Psoas muscle (tissue), 8 donors: ENCODE measurements around the gene SNRPD3. TPM values are rescaled to one million over a fixed set of nuclear protein-coding genes. Genes with fewer than 3 reads are reported as not detected.
A peak's percentile ranks its signal among the peaks of the same experiment; 100 is the strongest.

Experiments used
- ATAC-seq, 4 donors: fragments of 200-7000 bp; cut with Tn5 transposase; one replicate each; pipeline ENCODE4 v1.9.1; 2020; ENCODE audit warnings: moderate library complexity in 3 of 4, mild to moderate bottlenecking in 2 of 4
- DNase-seq, 2 donors: peaks; one replicate each; pipeline ENCODE4 v3.0.0-alpha.2; 2020
- H3K27ac ChIP-seq: fragments of 200-600 bp; one replicate; pipeline ENCODE4 v1.8.0; 2022
- H3K27me3 ChIP-seq, 3 donors: fragments of 200-600 bp in 1 of 3; one replicate each; pipeline versions ENCODE4 v1.6.1 to v1.8.0; 2013 to 2022; ENCODE audit warnings: low read length in 2 of 3, mild to moderate bottlenecking in 2 of 3, moderate library complexity in 1 of 3; ENCODE audit not compliant: insufficient read depth in 3 of 3
- H3K36me3 ChIP-seq, 2 donors: fragments of 200-600 bp in 1 of 2; one replicate each; pipeline versions ENCODE4 v1.6.1 to v1.8.0; 2013 to 2022; ENCODE audit warnings: low read depth in 1 of 2, mild to moderate bottlenecking in 1 of 2, moderate library complexity in 1 of 2; ENCODE audit not compliant: insufficient read depth in 1 of 2
- H3K4me1 ChIP-seq: fragments of 200-600 bp; one replicate; pipeline ENCODE4 v1.8.0; 2022
- H3K4me3 ChIP-seq: fragments of 200-600 bp; one replicate; pipeline ENCODE4 v1.8.0; 2022; ENCODE audit warnings: mild to moderate bottlenecking
- H3K9me3 ChIP-seq: fragments of 200-600 bp; one replicate; pipeline ENCODE4 v1.8.0; 2022
- WGBS, 3 donors: extraction: QIAGEN DNeasy Blood & Tissue Kit; methylation state at CpG; one replicate each; pipeline versions ENCODE4 v1.1.6 to v1.1.7; 2013; 5-methylcytosine and 5-hydroxymethylcytosine counted together
- intact Hi-C, 2 donors: fragments of 100-400 bp; cut with DNase I; formaldehyde crosslinking; loops; one replicate each; pipeline versions ENCODE4 v1.11.0 to v1.14.2; 2022
- polyA plus RNA-seq, 3 donors: library from polyadenylated mRNA; stranded (reverse); fragments of 200-250 nt; gene quantifications; one replicate each; pipeline ENCODE4 v1.2.3, GENCODE V29; 2013
- total RNA-seq, 4 donors: library from RNA; stranded (reverse); fragmentation: NEBNext Ultra II Directional in 2 of 4; extraction: Animal tissue kit (Norgen Biotek cat#: 25700) in 2 of 4; gene quantifications; one replicate each; pipeline versions ENCODE4 v1.2.1 to v1.2.4, GENCODE V29; 2021 to 2023
- TF ChIP-seq, protein P1 (sequence below): fragments of 200-600 bp; IDR thresholded peaks from one replicate; pipeline ENCODE4 v1.8.0; 2022; ENCODE audit warnings: antibody characterized with exemption
- donor health status: healthy with polysubstance abuse.
- donor health status: DM: no; HTN: no; CAD: no; lungs with moderate emphysema.
- donor health status: Bipolar disorder and iron deficiency.
- donor health status: healthy.
- donor health status: DM: yes; HTN: yes; CAD: no.
- donor health status: DM: no; HTN: no; CAD: no.
- donor health status: DM: no; HTN: no; CAD: no.
- donor health status: DM: yes; HTN: yes; CAD: no.

SNRPD3 gene
- total and polyA plus RNA-seq, 7 donors: 68.8 to 129 (median 82.7) TPM

DNA sequence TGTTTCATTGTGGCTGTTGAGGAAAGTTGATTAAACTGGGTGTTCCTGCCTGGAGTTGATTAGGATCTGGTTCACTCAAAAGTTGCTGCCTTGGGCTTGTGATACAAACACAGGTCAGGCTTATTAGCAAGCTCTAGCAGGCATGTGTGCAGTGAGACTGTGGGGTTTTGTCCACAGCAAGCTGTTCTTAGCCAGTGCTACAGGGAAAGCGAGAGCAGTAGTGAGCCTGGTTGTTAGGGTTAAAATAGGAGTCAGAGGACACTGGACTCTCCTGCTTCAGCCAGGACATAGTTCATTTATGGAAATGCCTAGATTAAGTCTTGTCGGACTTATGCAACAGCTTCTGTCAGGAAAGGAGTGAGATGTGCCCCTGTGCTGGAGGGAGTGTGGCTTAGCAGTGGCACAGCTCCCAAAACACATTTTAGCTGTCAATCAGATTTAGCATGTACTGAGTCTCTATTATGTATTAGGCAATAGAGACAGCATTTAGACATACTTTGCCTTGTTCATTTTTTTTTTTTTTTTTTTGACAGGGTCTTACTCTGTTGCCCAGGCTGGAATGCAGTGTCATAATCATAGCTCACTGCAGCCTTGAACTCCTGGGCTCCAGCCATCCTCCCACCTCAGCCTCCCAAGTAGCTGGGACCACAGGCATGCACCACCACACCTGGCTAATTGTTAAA, 8.7 kb downstream of the SNRPD3 start:
- no peak for DNase-seq
- 20 to 30% (median 22%) methylated on average over 2 of the region's 2 CpGs for WGBS, 3 donors
- intact Hi-C loops: no loop called here
- TF ChIP-seq, protein P1, sequence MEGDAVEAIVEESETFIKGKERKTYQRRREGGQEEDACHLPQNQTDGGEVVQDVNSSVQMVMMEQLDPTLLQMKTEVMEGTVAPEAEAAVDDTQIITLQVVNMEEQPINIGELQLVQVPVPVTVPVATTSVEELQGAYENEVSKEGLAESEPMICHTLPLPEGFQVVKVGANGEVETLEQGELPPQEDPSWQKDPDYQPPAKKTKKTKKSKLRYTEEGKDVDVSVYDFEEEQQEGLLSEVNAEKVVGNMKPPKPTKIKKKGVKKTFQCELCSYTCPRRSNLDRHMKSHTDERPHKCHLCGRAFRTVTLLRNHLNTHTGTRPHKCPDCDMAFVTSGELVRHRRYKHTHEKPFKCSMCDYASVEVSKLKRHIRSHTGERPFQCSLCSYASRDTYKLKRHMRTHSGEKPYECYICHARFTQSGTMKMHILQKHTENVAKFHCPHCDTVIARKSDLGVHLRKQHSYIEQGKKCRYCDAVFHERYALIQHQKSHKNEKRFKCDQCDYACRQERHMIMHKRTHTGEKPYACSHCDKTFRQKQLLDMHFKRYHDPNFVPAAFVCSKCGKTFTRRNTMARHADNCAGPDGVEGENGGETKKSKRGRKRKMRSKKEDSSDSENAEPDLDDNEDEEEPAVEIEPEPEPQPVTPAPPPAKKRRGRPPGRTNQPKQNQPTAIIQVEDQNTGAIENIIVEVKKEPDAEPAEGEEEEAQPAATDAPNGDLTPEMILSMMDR: no peak
- H3K27ac ChIP-seq: peak overlapping the region; percentile 78
- peak overlapping the region; percentile 12 for H3K4me3 ChIP-seq
- H3K27me3 ChIP-seq: no peaks in the 10 kb centered on the region
- no peaks in the 10 kb centered on the region for H3K9me3 ChIP-seq
- peaks cover 47% of the 10 kb centered on the region for H3K4me1 ChIP-seq
- peaks cover 5 to 41% of the 10 kb centered on the region in 2 donors for H3K36me3 ChIP-seq
- peak; percentile 92 to 95 (median 93) for ATAC-seq

DNA sequence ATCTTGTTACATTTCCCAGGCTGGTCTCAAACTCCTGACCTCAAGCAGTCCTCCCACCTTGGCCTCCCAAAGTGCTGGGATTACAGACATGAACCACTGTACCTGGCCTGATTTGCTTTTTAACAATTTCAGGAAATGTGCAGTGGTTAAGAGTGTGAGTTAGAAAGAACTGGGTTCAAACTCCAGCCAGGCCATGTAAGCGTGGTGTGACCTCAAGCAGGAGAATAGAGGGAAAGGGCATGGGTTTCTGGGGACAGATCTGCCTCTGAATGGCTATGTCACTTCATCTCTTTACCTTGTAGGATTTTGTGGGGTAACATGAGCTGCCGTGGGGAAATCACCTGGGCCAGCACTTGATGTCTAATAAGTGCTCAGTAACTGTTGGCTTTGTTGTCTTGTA, 9.3 kb downstream of the SNRPD3 start:
- intact Hi-C loops: no loop called here
- Histone ChIP-seq H3K27me3 (no peaks in the 10 kb centered on the region), H3K4me1 (peaks cover 44% of the 10 kb centered on the region), H3K36me3 (peaks cover 5 to 43% of the 10 kb centered on the region in 2 donors), H3K27ac (peak overlapping the region; percentile 78), H3K9me3 (no peaks in the 10 kb centered on the region), H3K4me3 (no peak overlapping the region)
- WGBS, 3 donors: 75 to 86% (median 76%) methylated on average over 2 of the region's 2 CpGs
- no peak for DNase-seq
- peak in 1 of 4 donors; percentile 1 for ATAC-seq
- TF ChIP-seq, protein P1: no peak

DNA sequence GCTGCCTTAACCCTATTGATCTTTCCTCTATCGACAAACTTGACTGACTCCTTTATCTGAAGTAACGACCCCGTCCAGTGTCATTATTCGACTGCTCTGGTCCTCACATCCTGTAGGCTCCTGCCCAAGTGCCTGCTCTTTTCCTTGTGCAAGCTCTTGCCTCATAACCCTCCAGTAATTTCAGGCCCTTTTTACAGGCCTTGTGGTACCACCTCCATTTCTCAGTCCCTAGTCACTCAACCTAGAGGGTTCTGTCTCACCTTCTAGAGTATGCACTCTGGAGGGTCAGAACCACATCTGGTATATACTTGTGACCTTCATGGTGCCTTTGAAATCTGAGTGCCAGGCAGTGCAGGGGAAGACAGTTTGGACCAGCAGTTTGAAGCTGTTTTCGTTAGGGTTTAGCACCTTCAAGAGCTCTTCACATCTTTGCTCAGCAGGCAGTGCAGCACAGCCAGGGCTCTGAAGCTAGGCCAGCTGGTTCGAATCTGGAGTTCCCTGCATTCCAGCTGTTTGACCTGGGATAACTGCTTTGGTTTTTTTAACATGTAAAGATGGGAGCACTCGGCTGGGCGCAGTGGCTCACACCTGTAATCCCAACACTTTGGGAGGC, 11.2 kb downstream of the SNRPD3 start:
- Histone ChIP-seq H3K4me1 (peaks cover 36% of the 10 kb centered on the region), H3K27me3 (no peaks in the 10 kb centered on the region), H3K27ac (peak overlapping the region; percentile 15), H3K4me3 (no peak overlapping the region), H3K36me3 (peaks cover 6 to 51% of the 10 kb centered on the region in 2 donors), H3K9me3 (no peaks in the 10 kb centered on the region)
- TF ChIP-seq, protein P1: no peak
- intact Hi-C loops: no loop called here
- 55 to 67% (median 60%) methylated on average over 8 of the region's 8 CpGs for WGBS, 3 donors
- DNase-seq: no peak
- ATAC-seq: peak in 3 of 4 donors; percentile 16 to 33 (median 32)

DNA sequence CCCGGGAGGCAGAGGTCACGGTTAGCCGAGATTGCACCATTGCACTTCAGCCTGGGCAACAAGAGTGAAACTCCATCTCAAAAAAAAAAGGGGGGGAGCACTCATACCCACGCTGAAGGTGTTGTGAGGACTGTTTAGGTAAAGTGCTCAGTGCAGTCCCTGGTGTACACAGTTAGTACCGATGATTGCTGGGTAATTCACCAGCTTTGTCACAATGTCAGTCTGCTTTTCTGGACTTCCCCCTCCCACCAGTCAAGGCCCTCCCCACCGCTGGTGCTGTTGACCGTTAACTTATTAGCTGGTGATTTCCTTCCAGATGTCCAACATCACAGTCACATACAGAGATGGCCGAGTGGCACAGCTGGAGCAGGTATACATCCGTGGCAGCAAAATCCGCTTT, 11.9 kb downstream of the SNRPD3 start:
- Histone ChIP-seq H3K4me3 (no peak overlapping the region), H3K27me3 (no peaks in the 10 kb centered on the region), H3K4me1 (peaks cover 32% of the 10 kb centered on the region), H3K9me3 (no peaks in the 10 kb centered on the region), H3K36me3 (peaks cover 6 to 52% of the 10 kb centered on the region in 2 donors), H3K27ac (no peak overlapping the region)
- TF ChIP-seq, protein P1: no peak
- no peak for ATAC-seq
- no peak for DNase-seq
- WGBS, 3 donors: 69 to 82% (median 71%) methylated on average over 10 of the region's 10 CpGs
- intact Hi-C loops: no loop called here
